Right atrium auricular region (tissue), 2 donors: ENCODE measurements around the gene PHACTR1. TPM values are rescaled to one million over a fixed set of nuclear protein-coding genes. Genes with fewer than 3 reads are reported as not detected.
A peak's percentile ranks its signal among the peaks of the same experiment; 100 is the strongest.

Experiments used
- DNase-seq: peaks from one replicate; pipeline ENCODE4 v3.0.0-alpha.2; 2019; ENCODE audit warnings: low spot score
- H3K27ac ChIP-seq, 2 donors: fragments of 200-600 bp; sonication (generic); 1 replicate in 1 of 2; 2 replicates in 1 of 2; pipeline ENCODE4 v1.5.1; 2016 to 2019
- H3K27me3 ChIP-seq, 2 donors: fragments of 200-600 bp; sonication (generic); one replicate each; pipeline versions ENCODE4 v1.5.1 to v1.6.0; 2017 to 2019
- H3K36me3 ChIP-seq: fragments of 200-600 bp; sonication (generic); one replicate; pipeline ENCODE4 v1.5.1; 2016
- H3K4me1 ChIP-seq, 2 donors: fragments of 200-600 bp; sonication (generic); one replicate each; pipeline versions ENCODE4 v1.5.1 to v1.6.0; 2017 to 2019
- H3K4me3 ChIP-seq, 2 donors: fragments of 200-600 bp; sonication (generic); 1 replicate in 1 of 2; 2 replicates in 1 of 2; pipeline ENCODE4 v1.5.1; 2017 to 2019; ENCODE audit warnings: mild to moderate bottlenecking in 1 of 2, moderate library complexity in 1 of 2
- H3K9me3 ChIP-seq, 2 donors: fragments of 200-600 bp; sonication (generic); one replicate each; pipeline ENCODE4 v1.5.1; 2019
- CTCF ChIP-seq, 2 donors: fragments of 200-600 bp; sonication (generic); IDR thresholded peaks; one replicate each; pipeline ENCODE4 v1.5.1; 2019; ENCODE audit warnings: antibody characterized with exemption in 2 of 2
- total RNA-seq, 2 donors: library from RNA; depleted of rRNA; stranded (reverse); fragments of >200 nt; gene quantifications; one replicate each; pipeline ENCODE4 v1.1.0, GENCODE V29; 2016

The PHACTR1 gene
- total RNA-seq, 2 donors from 2014 or later = 19.1 to 46.0 TPM

GRCh38 chr6:13044896-13045295 is 328.3 kb downstream of the PHACTR1 start:
- Histone ChIP-seq H3K9me3 (no peaks in the 10 kb centered on the region), H3K4me3 (no peak overlapping the region), H3K36me3 (no peaks in the 10 kb centered on the region), H3K4me1 (no peaks in the 10 kb centered on the region), H3K27me3 (no peaks in the 10 kb centered on the region), H3K27ac (no peak overlapping the region)
- no peak for DNase-seq
- TF ChIP-seq CTCF (IDR thresholded peaks at IDR 0.05) = no peak

GRCh38 chr6:13045676-13046075 is 329.1 kb downstream of the PHACTR1 start:
- TF ChIP-seq CTCF (IDR thresholded peaks at IDR 0.05) = no peak
- Histone ChIP-seq H3K36me3 (no peaks in the 10 kb centered on the region), H3K4me3 (no peak overlapping the region), H3K9me3 (no peaks in the 10 kb centered on the region), H3K4me1 (no peaks in the 10 kb centered on the region), H3K27me3 (no peaks in the 10 kb centered on the region), H3K27ac (no peak overlapping the region)
- no peak for DNase-seq

GRCh38 chr6:13046084-13046483 is 329.5 kb downstream of the PHACTR1 start:
- Histone ChIP-seq H3K4me3 (no peak overlapping the region), H3K27ac (no peak overlapping the region), H3K27me3 (no peaks in the 10 kb centered on the region), H3K36me3 (no peaks in the 10 kb centered on the region), H3K9me3 (no peaks in the 10 kb centered on the region), H3K4me1 (no peaks in the 10 kb centered on the region)
- no peak for TF ChIP-seq CTCF (IDR thresholded peaks at IDR 0.05)
- DNase-seq = no peak

- Histone ChIP-seq H3K4me1 (no peaks in the 10 kb centered on the region), H3K27ac (no peak overlapping the region), H3K36me3 (no peaks in the 10 kb centered on the region), H3K4me3 (no peak overlapping the region), H3K27me3 (no peaks in the 10 kb centered on the region), H3K9me3 (no peaks in the 10 kb centered on the region)
- no peak for DNase-seq
- no peak for TF ChIP-seq CTCF (IDR thresholded peaks at IDR 0.05)
Measured at GRCh38 chr6:13048113-13048512, 331.5 kb downstream of the PHACTR1 start.

- no peak for DNase-seq
- H3K36me3 ChIP-seq = no peaks in the 10 kb centered on the region
- H3K9me3 ChIP-seq = no peaks in the 10 kb centered on the region
- no peaks in the 10 kb centered on the region for H3K4me1 ChIP-seq
- no peak overlapping the region for H3K27ac ChIP-seq
- no peak for TF ChIP-seq CTCF (IDR thresholded peaks at IDR 0.05)
- no peaks in the 10 kb centered on the region for H3K27me3 ChIP-seq
- H3K4me3 ChIP-seq = no peak overlapping the region
Measured at GRCh38 chr6:13049666-13050254, 333.2 kb downstream of the PHACTR1 start.

- TF ChIP-seq CTCF (IDR thresholded peaks at IDR 0.05) = no peak
- H3K4me3 ChIP-seq = peak overlapping the region in 1 of 2 donors; percentile 31
- no peaks in the 10 kb centered on the region for H3K27me3 ChIP-seq
- no peak for DNase-seq
- H3K9me3 ChIP-seq = no peaks in the 10 kb centered on the region
- no peak overlapping the region for H3K27ac ChIP-seq
- no peaks in the 10 kb centered on the region for H3K4me1 ChIP-seq
- no peaks in the 10 kb centered on the region for H3K36me3 ChIP-seq
Measured at GRCh38 chr6:13053006-13053461, 336.5 kb downstream of the PHACTR1 start.
